ENCODE data around the gene CDC42BPA. TPM values are rescaled to one million over a fixed set of nuclear protein-coding genes. Genes with fewer than 3 reads are reported as not detected.

Gene CDC42BPA
- polyA plus RNA-seq, 1 donor (not counting 4 experiments of a cell fraction or from before 2014, with no cell fraction given) = 9.2 TPM

GRCh38 chr1:226958300-226958699 lies 360.0 kb downstream of the CDC42BPA start:
- no peaks in the 10 kb centered on the region for H3K79me2 ChIP-seq (ENCODE audit: control insufficient read depth, insufficient read depth, low read length)
- no peak for FAIRE-seq
- dilution Hi-C loops (cut with MboI; ENCODE audit: extremely low pct_ligation_motif_present, low sequenced_read_pairs) = no loop called here

GRCh38 chr1:226957714-226958113 lies 360.6 kb downstream of the CDC42BPA start:
- H3K4me3 ChIP-seq (ENCODE audit: control insufficient read depth in 2 of 3, extremely low read depth in 1 of 3, insufficient read depth in 2 of 3, low read depth in 1 of 3, low read length in 3 of 3) = no peak overlapping the region
- H3K27me3 ChIP-seq (ENCODE audit: control insufficient read depth, extremely low read depth, insufficient read depth, low read length) = no peaks in the 10 kb centered on the region
- no peak overlapping the region for H3K27ac ChIP-seq (ENCODE audit: control insufficient read depth, insufficient read depth, low read length)
- no peak overlapping the region for H3K9ac ChIP-seq (ENCODE audit: control insufficient read depth, extremely low read depth, insufficient read depth, low read length)
- H3K9me3 ChIP-seq (ENCODE audit: control insufficient read depth, low read depth, low read length) = no peaks in the 10 kb centered on the region
- FAIRE-seq = no peak
- H3K36me3 ChIP-seq (ENCODE audit: control insufficient read depth in 2 of 2, extremely low read depth in 1 of 2, insufficient read depth in 2 of 2, low read length in 2 of 2) = no peaks in the 10 kb centered on the region
- dilution Hi-C loops (cut with MboI; ENCODE audit: extremely low pct_ligation_motif_present, low sequenced_read_pairs) = no loop called here
- no peaks in the 10 kb centered on the region for H3K9me1 ChIP-seq (ENCODE audit: control insufficient read depth, extremely low read depth, insufficient read depth, low read length)
- DNase-seq (ENCODE audit: low read depth, low spot score) = no peak
- no peak overlapping the region for H2AFZ ChIP-seq (ENCODE audit: control insufficient read depth, low read length)
- H4K20me1 ChIP-seq (ENCODE audit: control insufficient read depth, extremely low read depth, insufficient read depth, low read length) = no peaks in the 10 kb centered on the region
- no peak overlapping the region for H3K4me2 ChIP-seq (ENCODE audit: control insufficient read depth, extremely low read depth, insufficient read depth, low read depth, low read length)
- H3K79me2 ChIP-seq (ENCODE audit: control insufficient read depth, insufficient read depth, low read length) = no peaks in the 10 kb centered on the region
- no peaks in the 10 kb centered on the region for H3K4me1 ChIP-seq (ENCODE audit: control insufficient read depth, extremely low read depth, insufficient read depth, low read length)
- TF ChIP-seq EZH2 (IDR thresholded peaks at IDR 0.05; ENCODE audit: low read length) = no peak
- no peak for TF ChIP-seq CTCF (optimal IDR thresholded peaks at IDR 0.05 in 1 of 3, IDR thresholded peaks at IDR 0.05 in 1 of 3, conservative IDR thresholded peaks at IDR 0.05 in 1 of 3; ENCODE audit: extremely low read depth in 1 of 3, insufficient read depth in 2 of 3, low read length in 3 of 3)

More at GRCh38 chr1:226958300-226958699, 360.0 kb downstream of the CDC42BPA start:
- no peaks in the 10 kb centered on the region for H3K9me3 ChIP-seq (ENCODE audit: control insufficient read depth, low read depth, low read length)
- no peak overlapping the region for H3K9ac ChIP-seq (ENCODE audit: control insufficient read depth, extremely low read depth, insufficient read depth, low read length)
- H3K4me3 ChIP-seq (ENCODE audit: control insufficient read depth in 2 of 3, extremely low read depth in 1 of 3, insufficient read depth in 2 of 3, low read depth in 1 of 3, low read length in 3 of 3) = no peak overlapping the region
- H4K20me1 ChIP-seq (ENCODE audit: control insufficient read depth, extremely low read depth, insufficient read depth, low read length) = no peaks in the 10 kb centered on the region
- H3K27ac ChIP-seq (ENCODE audit: control insufficient read depth, insufficient read depth, low read length) = no peak overlapping the region
- no peaks in the 10 kb centered on the region for H3K36me3 ChIP-seq (ENCODE audit: control insufficient read depth in 2 of 2, extremely low read depth in 1 of 2, insufficient read depth in 2 of 2, low read length in 2 of 2)
- no peaks in the 10 kb centered on the region for H3K9me1 ChIP-seq (ENCODE audit: control insufficient read depth, extremely low read depth, insufficient read depth, low read length)
- no peak overlapping the region for H2AFZ ChIP-seq (ENCODE audit: control insufficient read depth, low read length)
- no peaks in the 10 kb centered on the region for H3K27me3 ChIP-seq (ENCODE audit: control insufficient read depth, extremely low read depth, insufficient read depth, low read length)
- TF ChIP-seq CTCF (optimal IDR thresholded peaks at IDR 0.05 in 1 of 3, IDR thresholded peaks at IDR 0.05 in 1 of 3, conservative IDR thresholded peaks at IDR 0.05 in 1 of 3; ENCODE audit: extremely low read depth in 1 of 3, insufficient read depth in 2 of 3, low read length in 3 of 3) (no peak), EZH2 (IDR thresholded peaks at IDR 0.05; ENCODE audit: low read length) (no peak)
- H3K4me1 ChIP-seq (ENCODE audit: control insufficient read depth, extremely low read depth, insufficient read depth, low read length) = no peaks in the 10 kb centered on the region
- no peak overlapping the region for H3K4me2 ChIP-seq (ENCODE audit: control insufficient read depth, extremely low read depth, insufficient read depth, low read depth, low read length)
- no peak for DNase-seq (ENCODE audit: low read depth, low spot score)
